ENCODE data around the gene LMNTD2.

Gene LMNTD2

DNA sequence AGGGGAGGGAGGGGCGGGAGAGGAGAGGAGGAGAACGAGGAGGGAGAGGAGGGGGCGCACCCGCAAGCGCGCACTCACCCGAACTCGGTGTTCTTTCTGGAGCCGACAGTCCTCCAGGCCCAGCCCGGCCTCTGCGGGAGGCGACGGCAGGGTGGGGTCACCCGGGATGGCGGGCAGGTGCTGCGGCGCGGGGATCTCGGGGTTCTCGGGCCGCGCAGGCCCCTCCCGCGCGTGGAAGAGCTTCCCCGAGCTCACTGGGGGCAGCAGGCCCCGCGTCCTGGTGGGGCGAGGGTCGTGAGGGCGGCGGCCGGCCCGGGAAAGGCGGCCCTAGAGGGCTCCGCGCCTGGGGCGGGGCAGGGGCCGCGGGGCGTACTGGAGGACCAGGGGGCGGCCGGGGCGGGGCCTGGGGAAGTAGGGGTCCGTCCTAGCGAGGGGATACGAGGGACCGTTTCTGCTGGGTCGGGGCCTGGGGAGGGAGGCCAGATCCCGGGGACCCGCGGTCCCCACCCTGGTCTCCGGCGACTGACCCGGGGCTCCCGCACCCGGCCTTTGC, 5.2 kb downstream of the LMNTD2 start:
- Histone ChIP-seq H3K4me3 (ENCODE audit: low read length) (peak overlapping the region; percentile 49), H3K9me3 (ENCODE audit: control insufficient read depth, low read depth, low read length) (no peaks in the 10 kb centered on the region), H3K27ac (ENCODE audit: low read length) (no peak overlapping the region), H3K9ac (ENCODE audit: low read length) (no peak overlapping the region), H3K36me3 (ENCODE audit: control insufficient read depth, low read depth, low read length) (no peaks in the 10 kb centered on the region), H3K27me3 (ENCODE audit: control insufficient read depth, insufficient read depth, low read length) (peaks cover 48% of the 10 kb centered on the region), H3K4me1 (ENCODE audit: control insufficient read depth, low read depth, low read length) (peaks cover 5% of the 10 kb centered on the region)

DNA sequence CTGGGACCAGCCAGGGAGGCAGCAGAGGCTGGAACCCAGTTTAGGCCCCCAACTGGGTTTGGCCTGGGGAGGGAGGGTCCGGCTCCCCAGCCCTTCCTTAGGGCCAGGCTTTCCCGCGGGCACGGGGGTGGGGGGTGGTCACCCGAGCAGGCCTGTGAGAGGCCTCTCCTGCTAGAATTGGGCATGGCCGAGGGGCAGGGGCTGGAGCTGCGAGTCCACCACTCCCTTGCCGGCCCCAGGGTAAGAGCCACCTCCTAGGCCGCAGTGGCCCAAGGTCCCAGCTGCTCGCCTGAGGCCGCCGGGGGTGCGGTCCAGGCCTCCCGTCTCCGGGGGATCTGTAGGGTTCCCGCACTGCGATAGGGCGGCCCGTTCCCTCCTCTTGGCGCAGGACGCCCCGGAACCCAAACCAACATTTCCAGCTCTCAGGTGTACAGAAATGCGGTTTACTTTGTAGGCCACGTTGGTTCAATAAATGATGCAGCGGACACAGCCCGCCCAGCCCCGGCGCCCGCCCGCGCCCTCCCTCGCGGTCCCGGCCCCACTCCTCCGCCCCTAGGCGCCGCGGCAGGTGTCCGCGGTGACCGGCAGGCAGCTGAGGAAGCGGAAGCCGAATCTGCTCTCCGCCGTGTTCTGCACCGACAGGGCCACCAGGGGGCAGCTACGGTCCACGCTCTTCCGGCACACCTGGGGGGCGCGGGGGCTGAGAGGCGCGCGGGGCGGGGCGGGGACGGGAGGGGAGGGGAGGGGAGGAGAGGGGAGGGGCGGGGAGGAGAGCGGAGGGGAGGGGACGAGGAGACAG, 5.9 kb downstream of the LMNTD2 start:
- H3K36me3 ChIP-seq (ENCODE audit: control insufficient read depth, low read depth, low read length): no peaks in the 10 kb centered on the region
- H3K27me3 ChIP-seq (ENCODE audit: control insufficient read depth, insufficient read depth, low read length): peaks cover 45% of the 10 kb centered on the region
- H3K27ac ChIP-seq (ENCODE audit: low read length): no peak overlapping the region
- no peaks in the 10 kb centered on the region for H3K9me3 ChIP-seq (ENCODE audit: control insufficient read depth, low read depth, low read length)
- H3K4me3 ChIP-seq (ENCODE audit: low read length): peak overlapping the region; percentile 58
- H3K4me1 ChIP-seq (ENCODE audit: control insufficient read depth, low read depth, low read length): no peaks in the 10 kb centered on the region
- no peak overlapping the region for H3K9ac ChIP-seq (ENCODE audit: low read length)

DNA sequence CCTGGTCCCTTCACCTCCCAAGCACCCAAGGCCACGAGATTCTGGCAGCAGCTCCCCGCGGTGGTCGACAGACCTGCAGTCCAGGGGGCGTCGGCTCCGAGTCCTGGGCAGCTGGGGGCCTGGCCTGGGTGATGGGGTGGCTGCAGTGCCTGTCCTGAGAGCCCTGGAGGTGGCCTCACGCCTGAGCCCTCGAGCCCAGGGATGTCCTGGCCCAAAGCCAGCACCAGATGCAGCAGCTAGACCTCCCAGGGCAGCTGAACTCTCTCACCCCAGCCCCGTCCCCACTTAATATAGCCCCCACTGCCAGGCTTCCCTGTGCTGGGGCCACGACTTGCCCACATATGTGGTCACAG, 6.6 kb downstream of the LMNTD2 start:
- H3K9me3 ChIP-seq (ENCODE audit: control insufficient read depth, low read depth, low read length): no peaks in the 10 kb centered on the region
- H3K27ac ChIP-seq (ENCODE audit: low read length): no peak overlapping the region
- no peak overlapping the region for H3K9ac ChIP-seq (ENCODE audit: low read length)
- H3K4me3 ChIP-seq (ENCODE audit: low read length): no peak overlapping the region
- no peaks in the 10 kb centered on the region for H3K4me1 ChIP-seq (ENCODE audit: control insufficient read depth, low read depth, low read length)
- no peaks in the 10 kb centered on the region for H3K36me3 ChIP-seq (ENCODE audit: control insufficient read depth, low read depth, low read length)
- peaks cover 38% of the 10 kb centered on the region for H3K27me3 ChIP-seq (ENCODE audit: control insufficient read depth, insufficient read depth, low read length)

DNA sequence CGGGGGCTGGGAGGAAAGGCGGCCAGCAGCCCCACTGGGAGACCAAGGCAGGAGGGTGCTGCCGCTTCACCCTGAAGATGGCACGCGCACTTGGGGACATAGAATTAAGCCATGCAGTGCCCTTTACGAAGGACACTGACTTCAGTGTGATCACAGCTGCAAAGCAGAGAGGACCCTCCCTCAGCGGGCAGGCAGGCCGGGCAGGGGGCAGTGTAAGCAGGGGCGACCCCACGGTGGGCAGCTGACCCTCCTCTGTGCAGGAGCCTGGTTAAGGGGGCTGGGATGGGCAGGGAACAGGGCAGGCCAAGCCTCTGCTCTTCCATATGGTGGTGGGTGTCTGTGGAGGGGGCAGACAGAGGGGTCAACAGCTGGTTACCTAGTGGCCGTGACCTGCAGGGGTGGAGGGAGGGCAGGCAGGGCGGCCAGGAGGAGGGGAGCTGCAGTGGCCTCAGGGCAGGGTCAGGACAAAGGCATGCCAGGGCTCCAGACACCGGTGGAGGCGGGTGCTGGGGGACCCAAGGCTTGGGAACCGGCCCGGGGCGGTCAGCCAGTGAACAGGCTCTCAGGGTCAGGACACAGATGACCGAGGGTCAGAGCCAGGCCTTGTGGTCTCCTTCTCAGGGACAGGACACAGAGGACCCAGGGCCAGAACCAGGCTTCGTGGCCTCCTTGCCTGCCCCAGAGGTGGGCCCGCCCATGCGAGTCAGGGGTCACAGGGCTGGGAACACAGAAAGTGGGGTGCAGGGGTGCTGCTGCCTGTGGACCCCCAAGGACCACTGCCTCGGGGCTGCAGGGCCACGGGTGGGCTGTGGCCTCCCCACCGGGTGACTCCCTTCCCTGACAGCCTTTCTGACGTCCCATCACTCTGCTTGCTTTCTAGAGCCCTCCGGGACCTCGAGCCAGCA, 7.2 kb downstream of the LMNTD2 start:
- Histone ChIP-seq H3K9ac (ENCODE audit: low read length) (no peak overlapping the region), H3K4me1 (ENCODE audit: control insufficient read depth, low read depth, low read length) (no peaks in the 10 kb centered on the region), H3K27me3 (ENCODE audit: control insufficient read depth, insufficient read depth, low read length) (peaks cover 32% of the 10 kb centered on the region), H3K9me3 (ENCODE audit: control insufficient read depth, low read depth, low read length) (no peaks in the 10 kb centered on the region), H3K27ac (ENCODE audit: low read length) (no peak overlapping the region), H3K4me3 (ENCODE audit: low read length) (no peak overlapping the region), H3K36me3 (ENCODE audit: control insufficient read depth, low read depth, low read length) (no peaks in the 10 kb centered on the region)

GRCh38 chr11:551596-551995, 8.9 kb downstream of the LMNTD2 start:
- H3K4me1 ChIP-seq (ENCODE audit: control insufficient read depth, low read depth, low read length): no peaks in the 10 kb centered on the region
- no peak overlapping the region for H3K4me3 ChIP-seq (ENCODE audit: low read length)
- no peaks in the 10 kb centered on the region for H3K36me3 ChIP-seq (ENCODE audit: control insufficient read depth, low read depth, low read length)
- H3K9me3 ChIP-seq (ENCODE audit: control insufficient read depth, low read depth, low read length): no peaks in the 10 kb centered on the region
- H3K27ac ChIP-seq (ENCODE audit: low read length): no peak overlapping the region
- H3K9ac ChIP-seq (ENCODE audit: low read length): no peak overlapping the region
- H3K27me3 ChIP-seq (ENCODE audit: control insufficient read depth, insufficient read depth, low read length): peaks cover 14% of the 10 kb centered on the region

DNA sequence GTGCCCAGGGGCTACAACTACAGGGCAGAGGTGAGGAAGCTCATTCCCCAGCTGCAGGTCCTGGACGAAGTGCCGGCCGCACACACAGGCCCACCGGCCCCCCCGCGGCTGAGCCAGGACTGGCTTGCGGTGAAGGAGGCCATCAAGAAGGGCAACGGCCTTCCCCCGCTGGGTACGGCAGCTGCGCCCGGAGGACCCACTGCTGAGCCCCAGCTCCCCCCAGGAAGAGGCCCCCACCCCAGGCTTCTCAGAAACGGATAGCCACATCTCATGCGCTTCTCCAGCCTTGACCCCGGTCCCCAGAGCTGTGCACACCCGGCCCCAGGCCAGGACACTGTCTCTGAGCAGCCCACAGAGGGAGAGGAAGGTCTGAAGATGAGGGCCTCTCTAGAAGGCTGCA, 9.4 kb downstream of the LMNTD2 start:
- no peaks in the 10 kb centered on the region for H3K4me1 ChIP-seq (ENCODE audit: control insufficient read depth, low read depth, low read length)
- no peak overlapping the region for H3K4me3 ChIP-seq (ENCODE audit: low read length)
- H3K36me3 ChIP-seq (ENCODE audit: control insufficient read depth, low read depth, low read length): no peaks in the 10 kb centered on the region
- no peak overlapping the region for H3K9ac ChIP-seq (ENCODE audit: low read length)
- H3K27ac ChIP-seq (ENCODE audit: low read length): no peak overlapping the region
- no peaks in the 10 kb centered on the region for H3K9me3 ChIP-seq (ENCODE audit: control insufficient read depth, low read depth, low read length)
- H3K27me3 ChIP-seq (ENCODE audit: control insufficient read depth, insufficient read depth, low read length): peaks cover 10% of the 10 kb centered on the region

DNA sequence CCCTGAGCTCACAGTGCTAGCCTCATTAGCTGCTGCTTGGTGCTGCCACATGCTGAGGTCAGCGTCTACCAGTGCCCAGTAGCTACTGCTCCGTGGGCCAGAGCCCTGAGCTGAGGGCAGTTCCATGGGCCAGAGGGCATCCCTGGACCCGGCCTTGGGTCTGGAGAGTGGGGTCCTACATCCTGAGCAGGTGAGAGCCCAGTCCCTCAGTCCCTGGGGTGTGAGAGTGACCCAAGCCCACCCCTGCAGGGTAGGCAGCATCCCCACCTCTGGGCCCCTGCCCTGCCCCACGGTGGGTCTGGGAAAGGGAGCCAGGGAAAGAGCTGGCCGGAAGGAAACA, 9.8 kb downstream of the LMNTD2 start:
- H3K9ac ChIP-seq (ENCODE audit: low read length): no peak overlapping the region
- no peaks in the 10 kb centered on the region for H3K36me3 ChIP-seq (ENCODE audit: control insufficient read depth, low read depth, low read length)
- no peaks in the 10 kb centered on the region for H3K4me1 ChIP-seq (ENCODE audit: control insufficient read depth, low read depth, low read length)

DNA sequence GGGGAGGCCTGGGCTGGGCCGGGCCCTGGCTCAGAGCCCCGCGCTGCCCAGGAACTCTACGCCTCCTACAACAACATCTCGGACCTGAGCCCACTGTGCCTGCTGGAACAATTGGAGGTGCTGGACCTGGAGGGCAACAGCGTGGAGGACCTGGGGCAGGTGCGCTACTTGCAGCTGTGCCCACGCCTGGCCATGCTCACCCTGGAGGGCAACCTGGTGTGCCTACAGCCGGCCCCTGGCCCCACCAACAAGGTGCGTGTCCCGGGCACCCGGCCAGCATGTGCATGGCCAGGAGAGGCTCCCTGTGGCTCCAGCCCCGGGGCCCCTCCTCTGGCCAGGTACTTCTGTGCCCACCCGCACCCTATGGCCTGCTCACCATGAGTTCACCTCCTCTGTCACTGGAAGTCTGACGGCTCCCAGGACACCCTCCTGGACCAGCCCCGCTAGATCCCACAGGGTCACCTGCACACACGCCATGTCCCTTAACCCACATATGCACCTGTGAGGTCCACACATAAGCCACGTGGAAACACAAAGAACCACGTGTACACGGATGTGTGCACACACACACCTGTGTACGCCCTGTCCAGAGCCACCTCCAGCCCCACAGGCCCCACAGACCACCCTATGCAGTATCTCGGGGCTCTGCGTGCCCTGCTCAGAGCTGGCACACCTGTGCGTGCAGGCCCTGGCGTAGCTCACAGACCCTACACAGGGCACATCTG, 10.4 kb downstream of the LMNTD2 start:
- Histone ChIP-seq H3K9ac (ENCODE audit: low read length) (no peak overlapping the region), H3K4me3 (ENCODE audit: low read length) (no peak overlapping the region), H3K27me3 (ENCODE audit: control insufficient read depth, insufficient read depth, low read length) (peaks cover under 1% of the 10 kb centered on the region), H3K9me3 (ENCODE audit: control insufficient read depth, low read depth, low read length) (no peaks in the 10 kb centered on the region), H3K27ac (ENCODE audit: low read length) (no peak overlapping the region), H3K36me3 (ENCODE audit: control insufficient read depth, low read depth, low read length) (no peaks in the 10 kb centered on the region), H3K4me1 (ENCODE audit: control insufficient read depth, low read depth, low read length) (no peaks in the 10 kb centered on the region)

More for the DNA sequence above, 9.8 kb downstream of the LMNTD2 start:
- Histone ChIP-seq H3K9me3 (ENCODE audit: control insufficient read depth, low read depth, low read length) (no peaks in the 10 kb centered on the region), H3K27me3 (ENCODE audit: control insufficient read depth, insufficient read depth, low read length) (peaks cover 6% of the 10 kb centered on the region), H3K27ac (ENCODE audit: low read length) (no peak overlapping the region), H3K4me3 (ENCODE audit: low read length) (no peak overlapping the region)

GRCh38 chr11:548700-549603, 11.6 kb downstream of the LMNTD2 start:
- Histone ChIP-seq H3K36me3 (ENCODE audit: control insufficient read depth, low read depth, low read length) (no peaks in the 10 kb centered on the region), H3K27me3 (ENCODE audit: control insufficient read depth, insufficient read depth, low read length) (no peaks in the 10 kb centered on the region), H3K9me3 (ENCODE audit: control insufficient read depth, low read depth, low read length) (no peaks in the 10 kb centered on the region), H3K9ac (ENCODE audit: low read length) (no peak overlapping the region), H3K27ac (ENCODE audit: low read length) (no peak overlapping the region), H3K4me1 (ENCODE audit: control insufficient read depth, low read depth, low read length) (no peaks in the 10 kb centered on the region), H3K4me3 (ENCODE audit: low read length) (no peak overlapping the region)

- no peak overlapping the region for H3K4me3 ChIP-seq (ENCODE audit: low read length)
- no peaks in the 10 kb centered on the region for H3K27me3 ChIP-seq (ENCODE audit: control insufficient read depth, insufficient read depth, low read length)
- no peaks in the 10 kb centered on the region for H3K36me3 ChIP-seq (ENCODE audit: control insufficient read depth, low read depth, low read length)
- H3K4me1 ChIP-seq (ENCODE audit: control insufficient read depth, low read depth, low read length): no peaks in the 10 kb centered on the region
- no peak overlapping the region for H3K9ac ChIP-seq (ENCODE audit: low read length)
- no peak overlapping the region for H3K27ac ChIP-seq (ENCODE audit: low read length)
- H3K9me3 ChIP-seq (ENCODE audit: control insufficient read depth, low read depth, low read length): no peaks in the 10 kb centered on the region
These were observed 15.4 kb downstream of the LMNTD2 start for GRCh38 chr11:545171-545570.

Measured in iPS-18a (cell line).